DMS114 treated with DMSO at 0.1 percent for 48 hours (cell line): ENCODE data around the gene SLC37A2.
"Not testable (repeated sequence)": the region's sequence is repeated elsewhere in the genome, so short reads cannot be mapped to it uniquely, and the experiment has no call there.

Experiments
- DNase-seq: peaks from one replicate; lab custom pipeline; 2025; ENCODE audit not compliant: unreplicated experiment; lab: John Stamatoyannopoulos, UW

Gene SLC37A2

GRCh38 chr11:125062931-125063428 lies at the start of gene SLC37A2:
SLC37A2 (plus strand) TSS chr11:125063305; CDS start chr11:125063368, 63 bp downstream.
- DNase-seq = no peak

- no peak for DNase-seq
These were observed 46.7 kb upstream of the SLC37A2 start for GRCh38 chr11:125016413-125016812.

- DNase-seq = no peak
These were observed 42.8 kb upstream of the SLC37A2 start for GRCh38 chr11:125020342-125020741.

- no peak for DNase-seq
These were observed 40.6 kb upstream of the SLC37A2 start for GRCh38 chr11:125022551-125022950.

- no peak for DNase-seq
These were observed 37.1 kb upstream of the SLC37A2 start for GRCh38 chr11:125025968-125026367.

- DNase-seq = not testable (repeated sequence)
These were observed 33.7 kb upstream of the SLC37A2 start for GRCh38 chr11:125029431-125029830.

- DNase-seq = no peak
These were observed 26.2 kb upstream of the SLC37A2 start for GRCh38 chr11:125036933-125037332.

GRCh38 chr11:125049164-125049792 lies 13.8 kb upstream of the SLC37A2 start:
- no peak for DNase-seq

- no peak for DNase-seq
These were observed 11.1 kb upstream of the SLC37A2 start for GRCh38 chr11:125052047-125052446.

GRCh38 chr11:125053167-125053566 lies 9.9 kb upstream of the SLC37A2 start:
- no peak for DNase-seq

- no peak for DNase-seq
These were observed 7.9 kb upstream of the SLC37A2 start for GRCh38 chr11:125055107-125055715.

GRCh38 chr11:125056111-125056510 lies 7.0 kb upstream of the SLC37A2 start:
- not testable (repeated sequence) for DNase-seq

GRCh38 chr11:125056931-125057692 lies 6.0 kb upstream of the SLC37A2 start:
- DNase-seq = no peak

GRCh38 chr11:125057693-125058016 lies 5.5 kb upstream of the SLC37A2 start:
- DNase-seq = no peak

GRCh38 chr11:125061281-125061680 lies 1.8 kb upstream of the SLC37A2 start:
- DNase-seq = no peak

- no peak for DNase-seq
These were observed 731 bp upstream of the SLC37A2 start for GRCh38 chr11:125062218-125062930.

- DNase-seq = no peak
These were observed 431 bp downstream of the SLC37A2 start for GRCh38 chr11:125063429-125064043.

- DNase-seq = no peak
These were observed 965 bp downstream of the SLC37A2 start for GRCh38 chr11:125064070-125064469.

- DNase-seq = no peak
These were observed 5.3 kb downstream of the SLC37A2 start for GRCh38 chr11:125068368-125068767.

GRCh38 chr11:125069008-125069407 lies 5.9 kb downstream of the SLC37A2 start:
- DNase-seq = no peak

GRCh38 chr11:125069796-125070195 lies 6.7 kb downstream of the SLC37A2 start:
- DNase-seq = no peak
